Diencephalon (tissue), 1 donor: ENCODE results near the gene NDUFV2. TPM values are rescaled to one million over a fixed set of nuclear protein-coding genes. Genes with fewer than 3 reads are reported as not detected.

Source experiments
- total RNA-seq: library from RNA; depleted of rRNA; stranded (reverse); fragments of >200 nt; gene quantifications from one replicate; pipeline ENCODE4 v1.2.3, GENCODE V29; 2014

NDUFV2 gene
- total RNA-seq, result 107 TPM

GRCh38 chr18:9102508-9103375, at the start of gene NDUFV2:
Gene NDUFV2 (plus strand): TSS chr18:9102699. CDS start chr18:9102744, 45 bp downstream.

GRCh38 chr18:9136315-9137155, 34.0 kb downstream of the NDUFV2 start, which contains the start of gene ANKRD12:
Gene ANKRD12 (plus strand): TSS chr18:9136781. CDS start chr18:9182433, 45,652 bp downstream.

Other genes starting within 250 kb of the NDUFV2 start
- gene ANKRD12, start 34.1 kb downstream of the NDUFV2 start, total RNA-seq, result 156 TPM
- gene TWSG1, start 232.1 kb downstream of the NDUFV2 start, total RNA-seq, result 30.2 TPM